ENCODE results near the gene PCDHGB5. TPM values are rescaled to one million over a fixed set of nuclear protein-coding genes. Genes with fewer than 3 reads are reported as not detected.

The PCDHGB5 gene
- total and polyA plus RNA-seq, 12 donors = 0.40 to 15.3 (median 9.3) TPM

- no peak for TF ChIP-seq POLR2A (IDR thresholded peaks at IDR 0.05)
- no peak for TF ChIP-seq CTCF (IDR thresholded peaks at IDR 0.05)
- Histone ChIP-seq H3K36me3 (replicated peaks in 1 of 2) (no peaks in the 10 kb centered on the region), H3K27ac (no peak overlapping the region), H3K27me3 (no peaks in the 10 kb centered on the region), H3K4me1 (replicated peaks in 1 of 2) (no peaks in the 10 kb centered on the region), H3K4me3 (no peak overlapping the region), H3K9me3 (replicated peaks in 1 of 3) (peaks cover 4 to 50% (median 15%) of the 10 kb centered on the region in 3 donors)
- 25 to 34% (median 29%) methylated on average over 15 to 46 of the region's 46 CpGs for WGBS, 4 donors
- DNase-seq = no peak
- intact Hi-C loops (cut with DNase I) = no loop called here
Measured at GRCh38 chr5:141366016-141366896, 31.5 kb upstream of the PCDHGB5 start.

- peak within 1 kb of the TSS in 1 of 4 donors; percentile 34 for H3K4me3 ChIP-seq
- WGBS, 4 donors = 13 to 25% (median 18%) methylated on average over 29 to 32 of the region's 32 CpGs
- H3K9me3 ChIP-seq (replicated peaks in 1 of 3) = peaks cover 4 to 51% (median 4%) of the 10 kb centered on the region in 3 donors
- no peak within 1 kb of the TSS for H3K27ac ChIP-seq
- no peaks in the 10 kb centered on the region for H3K27me3 ChIP-seq
- TF ChIP-seq POLR2A (IDR thresholded peaks at IDR 0.05) (no peak), CTCF (IDR thresholded peaks at IDR 0.05) (peak in 3 of 6 experiments; percentile 25 to 31 (median 25))
- H3K36me3 ChIP-seq (replicated peaks in 1 of 2) = no peaks in the 10 kb centered on the region
- intact Hi-C loops (cut with DNase I) = no loop called here
- H3K4me1 ChIP-seq (replicated peaks in 1 of 2) = no peaks in the 10 kb centered on the region
- DNase-seq = peak in 2 of 7 donors; percentile 23 to 29
Measured at GRCh38 chr5:141369994-141370848, 27.5 kb upstream of the PCDHGB5 start, which contains the start of gene PCDHGB3. TSS of gene PCDHGB3 (plus strand) at chr5:141370242. CDS start at chr5:141370395, 153 bp downstream.

GRCh38 chr5:141371572-141372475, 25.9 kb upstream of the PCDHGB5 start:
- Histone ChIP-seq H3K36me3 (replicated peaks in 1 of 2) (no peaks in the 10 kb centered on the region), H3K4me1 (replicated peaks in 1 of 2) (no peaks in the 10 kb centered on the region), H3K4me3 (no peak overlapping the region), H3K27ac (no peak overlapping the region), H3K27me3 (no peaks in the 10 kb centered on the region), H3K9me3 (replicated peaks in 1 of 3) (peaks cover 2 to 37% (median 4%) of the 10 kb centered on the region in 3 donors)
- no peak for TF ChIP-seq CTCF (IDR thresholded peaks at IDR 0.05)
- no peak for TF ChIP-seq POLR2A (IDR thresholded peaks at IDR 0.05)
- intact Hi-C loops (cut with DNase I) = no loop called here
- 26 to 32% (median 27%) methylated on average over 8 to 69 of the region's 69 CpGs for WGBS, 4 donors
- no peak for DNase-seq
